MG63 (cell line): ENCODE data around the gene SLC7A7. TPM values are rescaled to one million over a fixed set of nuclear protein-coding genes. Genes with fewer than 3 reads are reported as not detected.
"Not testable (repeated sequence)": the region's sequence is repeated elsewhere in the genome, so short reads cannot be mapped to it uniquely, and the experiment has no call there.

Experiments used
- DNase-seq: peaks from one replicate; pipeline ENCODE4 v3.0.0-alpha.2; 2020
- H3K27me3 ChIP-seq: fragments of 250-450 bp; sonication (Bioruptor Pico); 2 replicates; pipeline ENCODE4 v1.5.1; 2020; ENCODE audit warnings: mild to moderate bottlenecking, moderate library complexity
- H3K36me3 ChIP-seq: fragments of 250-450 bp; sonication (Bioruptor Pico); 2 replicates; pipeline ENCODE4 v1.5.1; 2020; ENCODE audit warnings: mild to moderate bottlenecking, moderate library complexity
- H3K4me3 ChIP-seq: fragments of 250-450 bp; sonication (Bioruptor Pico); 2 replicates; pipeline ENCODE4 v1.5.1; 2020; ENCODE audit warnings: mild to moderate bottlenecking, moderate library complexity
- H3K9me3 ChIP-seq: fragments of 250-450 bp; sonication (Bioruptor Pico); 2 replicates; pipeline ENCODE4 v1.5.1; 2020; ENCODE audit warnings: mild to moderate bottlenecking, moderate library complexity
- total RNA-seq: library from RNA; depleted of rRNA; stranded (reverse); fragments of >200 nt; shearing (Covaris generic); gene quantifications from 2 replicates; pipeline ENCODE4 v1.2.3, GENCODE V29; 2014; ENCODE audit warnings: low replicate concordance

Gene SLC7A7
- total RNA-seq, 1 experiment from 2014 or later = 4.0 TPM

DNA sequence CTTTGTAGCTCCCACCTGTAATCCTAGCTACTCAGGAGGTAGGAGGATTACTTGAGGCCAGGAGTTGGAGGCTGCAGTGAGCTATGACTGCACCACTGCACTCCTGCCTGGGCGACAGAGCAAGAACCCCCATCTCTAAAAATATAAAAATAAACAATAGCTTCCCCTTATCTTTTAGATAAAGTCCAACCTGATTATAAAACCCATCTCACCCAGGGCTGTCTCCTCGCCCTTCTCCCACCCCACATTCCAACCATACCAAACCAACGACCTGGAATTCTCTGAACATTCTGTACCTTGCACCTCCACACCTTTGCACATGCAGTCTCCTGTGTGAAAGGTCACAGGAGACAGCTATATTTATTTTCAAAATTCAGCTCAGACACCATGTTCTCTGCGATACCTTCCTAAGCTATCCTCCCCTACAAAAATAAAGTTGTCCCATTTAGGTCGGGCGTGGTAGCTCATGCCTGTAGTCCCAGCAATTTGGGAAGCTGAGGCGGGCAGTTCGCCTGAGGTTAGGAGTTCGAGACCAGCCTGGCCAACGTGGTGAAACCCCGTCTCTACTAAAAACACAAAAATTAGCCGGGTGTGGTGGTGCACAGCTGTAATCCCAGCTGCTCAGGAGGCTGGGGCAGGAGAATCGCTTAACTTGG lies 7.7 kb downstream of the SLC7A7 start:
- Histone ChIP-seq H3K4me3 (no peak overlapping the region), H3K9me3 (no peaks in the 10 kb centered on the region), H3K27me3 (no peaks in the 10 kb centered on the region), H3K36me3 (no peaks in the 10 kb centered on the region)
- no peak for DNase-seq

DNA sequence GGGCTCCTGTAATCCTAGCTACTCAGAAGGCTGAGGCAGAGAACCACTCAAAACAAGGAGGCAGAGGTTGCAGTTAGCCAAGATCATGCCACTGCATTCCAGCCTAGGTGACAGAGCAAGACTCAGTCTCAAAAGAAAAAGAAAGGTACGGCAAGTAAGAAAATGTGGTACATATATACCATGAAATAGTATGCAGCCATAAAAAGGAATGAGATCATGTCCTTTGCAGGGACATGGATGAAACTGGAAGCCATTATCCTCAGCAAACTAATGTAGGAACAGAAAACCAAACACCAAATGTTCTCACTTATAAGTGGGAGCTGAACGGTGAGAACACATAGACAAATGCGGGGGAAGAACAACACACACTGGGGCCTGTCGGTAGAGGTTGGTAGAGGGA lies 10.0 kb downstream of the SLC7A7 start:
- H3K4me3 ChIP-seq, H3K36me3 ChIP-seq, H3K27me3 ChIP-seq, H3K9me3 ChIP-seq, DNase-seq: not testable (repeated sequence)

DNA sequence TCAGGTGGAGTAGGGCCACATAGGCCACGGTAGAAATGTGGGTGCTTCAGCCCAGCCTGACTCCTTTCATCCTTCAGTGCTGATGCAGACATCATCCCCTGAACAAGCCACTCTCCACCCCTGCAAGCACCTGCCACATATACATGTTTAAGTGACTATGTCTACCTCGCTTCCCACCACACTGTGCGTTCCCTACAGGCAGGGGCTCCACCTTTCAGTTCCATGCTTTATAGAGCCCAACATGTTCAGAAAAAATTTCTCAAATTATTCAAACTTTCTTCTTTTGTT lies 11.6 kb downstream of the SLC7A7 start:
- no peaks in the 10 kb centered on the region for H3K9me3 ChIP-seq
- H3K36me3 ChIP-seq = no peaks in the 10 kb centered on the region
- H3K4me3 ChIP-seq = no peak overlapping the region
- no peak for DNase-seq
- H3K27me3 ChIP-seq = no peaks in the 10 kb centered on the region

DNA sequence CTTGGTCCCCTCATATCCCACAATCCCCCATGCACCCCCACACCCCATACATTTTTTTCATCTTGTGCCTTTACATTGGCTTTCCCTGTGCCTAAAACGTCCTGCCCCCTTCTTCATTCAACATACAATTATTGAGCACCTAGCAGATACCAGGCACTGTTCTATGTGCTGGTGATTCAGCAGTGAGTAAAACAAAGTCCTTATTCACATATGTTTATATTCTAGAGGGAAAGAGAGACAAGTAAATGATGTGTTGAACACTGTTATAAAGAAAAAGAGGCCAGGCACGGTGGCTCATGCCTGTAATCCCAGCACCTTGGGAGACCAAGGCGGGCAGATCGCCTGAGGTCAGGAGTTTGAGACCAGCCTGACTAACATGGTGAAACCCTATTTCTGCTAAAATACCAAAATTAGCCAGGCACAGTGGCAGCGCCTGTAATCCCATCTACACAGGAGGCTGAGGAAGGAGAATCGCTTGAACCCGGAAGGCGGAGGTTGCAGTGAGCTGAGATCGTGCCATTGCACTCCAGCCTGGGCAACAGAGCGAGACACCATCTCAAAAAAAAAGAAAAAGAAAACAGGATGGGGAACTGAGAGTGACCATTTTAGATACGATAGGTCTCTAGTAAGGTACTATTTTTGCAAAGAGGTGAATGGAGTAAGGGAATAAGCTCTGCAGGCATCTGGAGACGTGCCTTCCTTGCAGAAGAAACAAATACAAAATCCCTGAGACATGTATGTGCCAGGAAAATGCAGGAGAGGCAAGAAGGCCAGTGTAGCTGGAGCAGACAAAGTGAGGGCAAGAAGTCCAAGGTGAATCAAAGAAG lies 12.2 kb downstream of the SLC7A7 start:
- no peaks in the 10 kb centered on the region for H3K27me3 ChIP-seq
- no peaks in the 10 kb centered on the region for H3K36me3 ChIP-seq
- DNase-seq = no peak
- H3K4me3 ChIP-seq = no peak overlapping the region
- no peaks in the 10 kb centered on the region for H3K9me3 ChIP-seq

DNA sequence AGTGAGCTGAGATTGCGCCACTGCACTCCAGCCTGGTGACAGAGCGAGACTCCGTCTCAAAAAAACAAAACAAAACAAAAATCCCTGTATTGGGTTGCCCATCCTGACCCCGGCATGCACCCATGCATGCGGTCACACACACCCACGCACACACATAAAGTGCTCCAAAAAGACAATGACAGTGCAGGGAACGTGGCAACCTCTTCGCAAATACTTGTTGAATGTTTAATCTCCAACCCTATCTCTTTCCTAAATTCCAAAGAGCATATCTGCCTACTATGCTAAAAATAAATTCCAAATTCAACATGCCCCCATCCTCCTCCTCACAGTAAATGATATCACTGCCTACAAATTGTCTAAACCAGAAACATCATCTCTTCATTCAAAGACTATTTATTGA lies 13.5 kb downstream of the SLC7A7 start:
- H3K4me3 ChIP-seq = no peak overlapping the region

DNA sequence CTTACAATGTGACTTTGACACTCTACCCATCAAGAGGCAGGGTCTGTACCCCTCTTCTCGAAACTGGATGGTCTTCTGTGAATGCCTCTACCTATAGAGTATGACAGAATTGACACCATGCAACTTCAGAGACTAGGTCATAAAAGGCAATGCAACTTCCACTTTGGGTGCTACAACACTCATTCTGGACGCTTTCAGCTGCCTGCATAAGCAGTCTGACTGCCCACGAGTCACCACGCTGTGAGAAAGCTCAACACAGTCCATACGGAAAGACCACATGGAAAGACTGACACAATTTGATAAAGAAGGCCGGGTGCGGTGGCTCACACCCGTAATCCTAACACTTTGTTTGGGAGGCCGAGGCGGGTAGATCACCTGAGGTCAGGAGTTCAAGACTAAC lies 14.9 kb downstream of the SLC7A7 start:
- Histone ChIP-seq H3K27me3 (no peaks in the 10 kb centered on the region), H3K9me3 (no peaks in the 10 kb centered on the region), H3K4me3 (no peak overlapping the region), H3K36me3 (no peaks in the 10 kb centered on the region)
- DNase-seq = no peak

More for the DNA sequence above, 13.5 kb downstream of the SLC7A7 start:
- H3K9me3 ChIP-seq = no peaks in the 10 kb centered on the region
- no peaks in the 10 kb centered on the region for H3K27me3 ChIP-seq
- no peaks in the 10 kb centered on the region for H3K36me3 ChIP-seq
- no peak for DNase-seq

DNA sequence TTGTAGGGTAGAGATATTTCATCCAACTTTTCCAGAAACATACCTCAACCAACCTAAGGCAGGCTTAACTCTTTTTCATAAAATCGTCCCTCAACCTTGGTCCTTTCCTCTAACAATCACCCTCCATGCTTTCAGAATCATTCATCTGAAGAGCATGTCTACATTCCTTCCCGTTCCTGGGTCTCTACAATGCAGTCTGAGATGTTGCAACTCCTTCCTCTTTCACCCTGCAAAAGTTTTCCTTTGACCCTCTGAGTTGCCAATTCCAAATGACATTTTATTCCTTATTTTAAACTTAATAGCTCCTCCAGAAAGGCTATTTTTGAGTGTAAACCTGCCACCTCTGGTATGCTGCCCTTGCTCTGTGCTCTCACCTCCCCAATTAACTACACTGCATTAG lies 16.7 kb downstream of the SLC7A7 start:
- DNase-seq = no peak

DNA sequence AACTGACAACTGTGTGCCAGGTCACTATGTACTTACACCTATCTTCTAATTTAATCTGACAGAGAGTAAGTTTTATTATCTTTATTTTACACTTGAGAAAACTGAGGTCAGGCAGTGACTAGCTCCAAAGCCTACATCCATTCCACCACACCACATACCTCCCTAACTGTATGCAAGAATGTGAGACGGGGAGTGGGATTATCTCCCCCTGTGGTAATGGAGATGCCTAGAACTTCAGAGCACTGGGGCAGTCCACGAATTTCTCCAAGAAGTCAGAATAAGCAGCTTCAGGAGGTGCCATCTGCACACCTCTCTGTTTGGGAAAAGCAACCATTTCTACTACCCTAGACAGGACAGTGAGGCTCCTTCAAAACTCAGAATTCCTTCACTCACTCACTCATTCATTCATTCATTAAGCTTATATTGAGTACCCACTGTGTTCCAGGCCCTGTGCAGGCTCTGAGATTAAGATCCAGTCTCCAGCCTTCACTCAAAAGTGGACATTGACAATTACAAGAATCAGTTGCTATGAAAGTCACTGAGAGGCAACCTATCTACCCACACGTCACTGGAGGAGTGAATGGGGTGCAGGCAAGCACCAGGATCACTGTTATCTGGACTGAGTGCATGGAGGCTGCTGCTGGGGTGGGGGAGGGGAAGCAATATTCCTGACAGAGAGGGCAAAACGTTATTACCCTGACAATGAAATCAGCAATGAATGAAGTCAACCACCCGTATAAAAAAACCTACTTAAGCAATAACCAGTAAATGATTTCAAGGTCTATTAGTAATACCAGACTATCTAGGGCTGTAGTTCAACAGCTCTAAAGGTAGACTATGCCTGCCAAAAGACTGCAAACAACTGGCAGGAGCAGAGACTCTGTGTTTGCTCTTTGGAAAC lies 18.0 kb downstream of the SLC7A7 start:
- H3K36me3 ChIP-seq = no peaks in the 10 kb centered on the region
- H3K27me3 ChIP-seq = no peaks in the 10 kb centered on the region
- H3K4me3 ChIP-seq = no peak overlapping the region
- H3K9me3 ChIP-seq = no peaks in the 10 kb centered on the region
- DNase-seq = no peak

More for the DNA sequence above, 16.7 kb downstream of the SLC7A7 start:
- H3K4me3 ChIP-seq = no peak overlapping the region
- H3K36me3 ChIP-seq = no peaks in the 10 kb centered on the region
- H3K9me3 ChIP-seq = no peaks in the 10 kb centered on the region
- no peaks in the 10 kb centered on the region for H3K27me3 ChIP-seq

DNA sequence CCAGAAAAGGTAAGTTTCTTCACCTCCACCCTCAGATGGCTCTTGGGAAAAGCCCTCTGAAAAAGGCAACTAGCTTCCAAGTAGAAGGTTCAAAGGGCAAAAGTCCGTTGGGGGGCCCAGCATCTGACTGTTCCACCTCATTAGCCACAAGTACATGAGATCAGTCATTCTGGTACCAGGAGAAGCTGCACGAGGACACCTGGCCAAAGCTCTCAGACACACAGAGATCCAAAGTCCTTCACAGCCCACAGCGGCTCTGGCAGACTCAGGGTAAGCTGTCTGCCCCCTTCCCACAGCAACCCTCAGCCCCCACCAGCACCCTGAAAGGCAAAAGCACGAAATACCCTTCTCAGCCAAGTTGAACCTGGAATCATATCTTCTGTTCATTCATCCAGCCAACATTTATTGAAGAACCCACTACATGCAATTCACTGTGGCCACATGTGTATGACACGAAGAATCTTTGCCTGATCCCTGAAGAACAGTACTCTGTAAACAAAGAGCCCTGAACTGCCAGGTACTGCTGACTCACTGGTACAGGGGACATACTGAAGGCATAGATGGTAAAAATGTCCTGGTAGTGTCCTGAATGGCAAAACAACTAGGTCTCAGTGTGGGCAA lies 19.0 kb downstream of the SLC7A7 start:
- H3K27me3 ChIP-seq = no peaks in the 10 kb centered on the region
- H3K9me3 ChIP-seq = no peaks in the 10 kb centered on the region
- no peak for DNase-seq
- H3K4me3 ChIP-seq = no peak overlapping the region
- H3K36me3 ChIP-seq = no peaks in the 10 kb centered on the region

DNA sequence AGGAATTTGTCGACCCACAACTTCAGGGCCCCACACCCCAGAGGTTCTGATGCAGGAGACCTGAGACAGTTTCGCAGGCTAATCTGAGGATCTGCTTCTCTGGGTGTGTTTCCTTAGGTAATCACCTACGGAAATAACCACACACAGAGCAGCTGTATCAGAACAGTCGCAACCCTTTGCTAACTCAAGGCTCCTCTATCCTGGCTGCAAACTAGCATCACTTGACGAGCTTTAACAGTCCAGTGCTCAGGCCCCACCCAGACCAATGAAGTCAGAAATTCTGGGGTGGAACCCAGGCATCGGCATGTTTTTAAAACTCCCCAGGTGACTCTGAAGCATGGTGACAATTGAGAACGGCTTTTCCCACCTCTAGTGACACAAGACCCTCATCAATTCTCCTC lies 20.7 kb downstream of the SLC7A7 start:
- DNase-seq = no peak
- no peaks in the 10 kb centered on the region for H3K36me3 ChIP-seq
- H3K27me3 ChIP-seq = no peaks in the 10 kb centered on the region
- no peak overlapping the region for H3K4me3 ChIP-seq
- no peaks in the 10 kb centered on the region for H3K9me3 ChIP-seq

DNA sequence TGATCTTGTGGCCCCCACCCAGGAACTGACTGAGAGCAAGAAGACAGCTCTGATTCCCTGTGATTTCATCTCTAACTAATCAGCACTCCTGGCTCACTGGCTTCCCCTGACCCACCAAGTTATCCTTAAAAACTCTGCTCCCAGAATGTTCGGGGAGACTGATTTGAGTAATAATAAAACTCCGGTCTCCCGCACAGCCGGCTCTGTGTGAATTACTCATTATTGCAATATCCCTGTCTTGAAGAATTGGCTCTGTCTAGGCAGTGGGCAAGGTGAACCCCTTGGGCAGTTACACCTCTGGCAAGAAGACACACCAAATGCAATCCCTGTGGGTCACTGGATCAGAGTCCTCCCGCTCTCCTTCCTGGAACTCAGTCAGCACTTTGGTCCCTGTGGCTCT lies 21.3 kb downstream of the SLC7A7 start:
- DNase-seq = no peak

DNA sequence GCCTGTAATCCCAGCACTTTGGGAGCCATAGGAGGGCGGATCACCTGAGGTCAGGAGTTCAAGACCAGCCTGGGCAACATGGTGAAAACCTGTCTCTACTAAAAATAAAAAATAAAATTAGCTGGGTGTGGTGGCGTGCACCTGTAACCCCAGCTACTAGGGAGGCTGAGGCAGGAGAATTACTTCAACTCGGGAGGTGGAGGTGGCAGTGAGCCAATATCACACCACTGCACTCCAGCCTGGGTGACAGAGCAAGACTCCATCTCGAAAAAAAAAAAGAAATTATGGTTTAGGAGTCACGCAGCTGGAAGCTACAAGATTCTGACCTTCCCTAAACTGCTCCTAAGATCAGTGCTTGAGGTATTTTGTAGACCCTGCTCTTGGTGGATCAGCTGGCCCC lies 21.7 kb downstream of the SLC7A7 start:
- not testable (repeated sequence) for H3K36me3 ChIP-seq, H3K4me3 ChIP-seq, H3K9me3 ChIP-seq, DNase-seq, H3K27me3 ChIP-seq

More for the DNA sequence above, 21.3 kb downstream of the SLC7A7 start:
- H3K4me3 ChIP-seq = no peak overlapping the region
- H3K27me3 ChIP-seq = no peaks in the 10 kb centered on the region
- H3K36me3 ChIP-seq = no peaks in the 10 kb centered on the region
- no peaks in the 10 kb centered on the region for H3K9me3 ChIP-seq

DNA sequence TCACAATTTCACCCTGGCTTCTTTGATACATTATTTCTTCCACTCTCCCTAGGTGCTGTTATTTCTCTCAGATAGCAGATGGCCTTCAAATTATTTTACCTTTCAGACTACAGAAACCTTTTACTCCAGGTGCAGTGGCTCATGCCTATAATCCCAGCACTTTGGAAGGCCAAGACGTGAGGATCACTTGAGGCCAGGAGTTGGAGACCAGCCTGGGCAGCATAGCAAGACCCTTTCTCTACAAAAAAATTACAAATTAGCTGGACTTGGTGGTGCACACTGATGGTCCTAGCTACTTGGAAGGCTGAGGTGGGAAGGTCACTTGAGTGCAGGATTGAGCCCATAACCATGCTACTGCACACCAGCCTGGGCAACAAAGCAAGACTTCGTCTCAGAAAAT lies 23.1 kb downstream of the SLC7A7 start:
- Histone ChIP-seq H3K9me3 (no peaks in the 10 kb centered on the region), H3K36me3 (no peaks in the 10 kb centered on the region), H3K27me3 (no peaks in the 10 kb centered on the region), H3K4me3 (no peak overlapping the region)
- no peak for DNase-seq

DNA sequence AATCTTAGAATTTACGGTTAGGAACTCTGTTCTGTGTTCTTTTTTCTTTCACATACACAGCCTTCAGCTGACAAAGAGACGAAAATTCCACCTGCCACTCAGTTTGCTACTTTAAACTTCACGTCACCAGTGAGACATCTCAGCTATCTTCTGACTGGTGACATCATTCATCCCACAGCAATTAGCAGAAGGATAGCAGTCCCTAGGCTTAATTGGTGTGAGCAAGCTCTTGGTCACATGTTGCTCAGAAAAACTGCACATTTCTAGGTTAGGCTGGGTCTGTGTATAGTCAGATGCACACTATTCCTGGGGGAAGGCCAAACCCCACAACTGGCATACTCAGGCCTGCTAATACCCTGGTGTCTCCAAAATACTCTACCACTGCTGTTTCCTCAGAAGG lies 23.9 kb downstream of the SLC7A7 start:
- H3K27me3 ChIP-seq = no peaks in the 10 kb centered on the region
- H3K4me3 ChIP-seq = no peak overlapping the region
- no peaks in the 10 kb centered on the region for H3K36me3 ChIP-seq
- DNase-seq = peak; percentile 62
- H3K9me3 ChIP-seq = no peaks in the 10 kb centered on the region

DNA sequence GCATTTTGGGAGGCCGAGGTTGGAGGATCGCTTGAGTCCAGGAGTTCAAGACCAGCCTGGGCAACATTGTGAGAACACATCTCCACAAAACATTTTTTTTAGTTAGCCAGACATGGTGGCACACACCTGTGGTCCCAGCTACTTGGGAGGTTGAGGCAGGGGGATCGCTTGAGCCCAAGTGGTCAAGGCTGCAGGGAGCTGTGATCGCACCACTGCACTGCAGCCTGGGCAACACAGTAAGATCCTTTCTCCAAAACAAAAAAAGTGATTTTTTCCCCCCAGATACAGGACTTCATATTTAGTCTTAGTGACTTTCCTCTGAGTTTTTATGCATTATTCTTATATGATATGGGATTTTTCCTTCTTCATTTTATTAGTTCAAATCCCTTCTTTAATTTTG lies 28.6 kb downstream of the SLC7A7 start:
- Histone ChIP-seq H3K9me3 (no peaks in the 10 kb centered on the region), H3K4me3 (no peak overlapping the region), H3K36me3 (no peaks in the 10 kb centered on the region), H3K27me3 (no peaks in the 10 kb centered on the region)
- no peak for DNase-seq

DNA sequence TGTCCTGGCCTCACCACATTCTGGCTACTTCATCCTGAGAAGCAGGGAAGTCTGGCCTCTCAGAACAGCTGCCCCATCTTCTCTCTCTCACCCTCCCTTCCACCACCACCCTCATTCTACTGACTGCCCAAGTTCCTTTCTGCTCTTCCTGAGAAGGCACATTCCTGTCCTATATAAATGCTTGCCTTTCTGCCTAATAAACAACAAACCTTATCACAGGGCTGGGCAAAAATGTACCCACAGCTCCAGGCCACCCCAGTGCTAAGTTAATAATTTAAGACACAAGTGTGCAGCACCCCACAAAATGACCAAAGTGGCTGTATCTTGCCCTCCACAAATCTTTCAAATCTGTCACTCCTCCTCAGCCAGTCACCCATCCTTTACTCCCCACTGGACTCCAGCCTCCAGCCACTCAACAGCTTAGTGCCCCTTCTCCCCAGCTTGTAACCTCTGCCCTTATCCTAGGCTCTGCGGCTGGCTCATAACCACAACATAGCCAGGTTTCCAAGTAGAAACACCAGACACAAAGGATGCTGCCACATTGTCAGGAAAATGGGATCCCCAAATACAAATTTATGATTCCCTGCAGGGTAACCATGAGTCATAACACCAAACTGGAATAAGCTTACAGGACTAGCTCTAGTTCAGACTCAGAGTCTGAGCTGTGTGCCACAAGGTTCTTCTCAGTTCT lies 33.8 kb downstream of the SLC7A7 start:
- Histone ChIP-seq H3K9me3 (no peaks in the 10 kb centered on the region), H3K36me3 (no peaks in the 10 kb centered on the region), H3K27me3 (no peaks in the 10 kb centered on the region), H3K4me3 (no peak overlapping the region)
- DNase-seq = no peak

DNA sequence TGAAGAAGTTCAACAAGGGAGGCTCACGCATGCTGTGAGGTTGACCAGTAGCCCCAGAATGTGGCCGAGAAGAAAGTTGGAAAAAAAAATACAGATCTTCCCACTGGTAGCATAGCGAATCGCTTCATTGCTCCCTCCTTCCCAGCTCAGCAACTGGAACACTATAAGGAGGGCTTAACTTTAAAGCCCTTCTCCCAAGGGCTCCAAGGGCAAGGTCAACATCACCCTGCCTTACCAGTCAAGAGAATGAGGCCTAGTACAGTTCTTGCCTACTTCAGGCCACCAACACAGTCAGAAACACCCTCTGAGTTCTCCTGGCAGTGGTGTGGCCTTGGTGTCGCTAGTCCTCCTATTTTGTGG lies 34.3 kb downstream of the SLC7A7 start:
- H3K27me3 ChIP-seq = no peaks in the 10 kb centered on the region
- H3K36me3 ChIP-seq = no peaks in the 10 kb centered on the region
- DNase-seq = no peak
- no peaks in the 10 kb centered on the region for H3K9me3 ChIP-seq
- no peak overlapping the region for H3K4me3 ChIP-seq
